Measurements from ENCODE around the gene BRINP1. TPM values are rescaled to one million over a fixed set of nuclear protein-coding genes. Genes with fewer than 3 reads are reported as not detected.

Gene BRINP1
- total and polyA plus RNA-seq, 2 experiments from 2014 or later, result 13.4 to 33.5 TPM

GRCh38 chr9:119167267-119167666 lies 202.0 kb downstream of the BRINP1 start (continued):
- TF ChIP-seq ETS1 (IDR thresholded peaks at IDR 0.05), result no peak
- TF ChIP-seq EZH2 (IDR thresholded peaks at IDR 0.05; ENCODE audit: low read depth, unreplicated experiment), result no peak
- TF ChIP-seq JUNB (IDR thresholded peaks at IDR 0.05; ENCODE audit: unreplicated experiment), result no peak

- peaks cover 18% of the 10 kb centered on the region for H3K36me3 Mint-ChIP-seq (ENCODE audit: low read depth)
- no peak overlapping the region for H3K4me3 Mint-ChIP-seq
- H3F3A ChIP-seq (replicated peaks; ENCODE audit: low read depth), result no peaks in the 10 kb centered on the region
- DNase-seq (ENCODE audit: low spot score) (no peak), ATAC-seq (no peak)
- no peak overlapping the region for H3K4me3 ChIP-seq
- H3K27ac ChIP-seq (ENCODE audit: low read depth), result no peak overlapping the region
- no peaks in the 10 kb centered on the region; the same call in 2 of the 3 replicates for H3K9me3 Mint-ChIP-seq
- peaks cover 9% of the 10 kb centered on the region; the same call in 1 of the 2 replicates for H3K4me1 ChIP-seq (ENCODE audit: insufficient read depth)
- H3K79me2 ChIP-seq (replicated peaks; ENCODE audit: insufficient read depth), result no peaks in the 10 kb centered on the region
- H3K4me2 ChIP-seq, result no peak overlapping the region
- no peaks in the 10 kb centered on the region for H3K27me3 ChIP-seq (ENCODE audit: insufficient read depth)
- peaks cover 7% of the 10 kb centered on the region for H3K27me3 Mint-ChIP-seq (ENCODE audit: insufficient read depth, low read depth, poor library complexity)
- no peak overlapping the region for H3K27ac Mint-ChIP-seq
- H3K36me3 ChIP-seq (ENCODE audit: insufficient read depth), result no peaks in the 10 kb centered on the region; the same call in 1 of the 2 replicates
- 0 out of 2 replicates have a peak, but pooled peaks cover 7% of the 10 kb centered on the region for H3K9me2 ChIP-seq (ENCODE audit: insufficient read depth)
- no peak overlapping the region for H2AFZ ChIP-seq
- no peaks in the 10 kb centered on the region for H4K20me1 ChIP-seq (replicated peaks; ENCODE audit: insufficient read depth)
- peaks cover 9% of the 10 kb centered on the region for H3K4me1 Mint-ChIP-seq
- TF ChIP-seq ZNF114 (CRISPR knock-in tag; IDR thresholded peaks at IDR 0.05) (no peak), JUNB (IDR thresholded peaks at IDR 0.05; ENCODE audit: unreplicated experiment) (no peak), STAT1 (IDR thresholded peaks at IDR 0.05; ENCODE audit: unreplicated experiment) (no peak), EZH2phosphoT487 (IDR thresholded peaks at IDR 0.05; ENCODE audit: unreplicated experiment) (no peak), CTCF (conservative IDR thresholded peaks at IDR 0.05; ENCODE audit: low read depth in 2 of 2) (no peak), EZH2 (IDR thresholded peaks at IDR 0.05; ENCODE audit: low read depth, unreplicated experiment) (no peak), POLR2AphosphoS5 (IDR thresholded peaks at IDR 0.05; ENCODE audit: low read depth) (no peak), ZNF462 (CRISPR knock-in tag; IDR thresholded peaks at IDR 0.05) (no peak), REST (IDR thresholded peaks at IDR 0.05; ENCODE audit: unreplicated experiment) (no peak), ZNF331 (CRISPR knock-in tag; IDR thresholded peaks at IDR 0.05; ENCODE audit: low read depth) (no peak), ETS1 (IDR thresholded peaks at IDR 0.05) (no peak)
Observed at GRCh38 chr9:119166096-119166495, 203.1 kb downstream of the BRINP1 start.
